GM23338 (cell line): Measurements from ENCODE around the gene MYO1E. TPM values are rescaled to one million over a fixed set of nuclear protein-coding genes. Genes with fewer than 3 reads are reported as not detected.

ENCODE experiments used
- ATAC-seq: fragments of 200-7000 bp; cut with Tn5 transposase; 3 replicates; pipeline ENCODE4 v1.9.1; 2020
- DNase-seq: peaks from one replicate; pipeline ENCODE4 v3.0.0-alpha.2; 2015; ENCODE audit warnings: low spot score
- H2AFZ ChIP-seq: fragments of 200-600 bp; sonication (generic); 2 replicates; pipeline ENCODE4 v1.8.0; 2016; ENCODE audit warnings: antibody characterized with exemption, mild to moderate bottlenecking, moderate library complexity
- H3F3A ChIP-seq: fragments of 200-600 bp; sonication (generic); replicated peaks from 2 replicates; pipeline ENCODE4 v1.8.0; 2017; ENCODE audit warnings: antibody characterized with exemption, mixed run types, low read depth
- H3K27ac ChIP-seq: fragments of 200-600 bp; sonication (generic); 2 replicates; pipeline ENCODE4 v1.6.1; 2016; ENCODE audit warnings: low read depth
- H3K27me3 ChIP-seq: fragments of 200-600 bp; sonication (generic); 2 replicates; pipeline ENCODE4 v1.8.0; 2016; ENCODE audit warnings: mild to moderate bottlenecking, mixed run types, moderate library complexity; ENCODE audit not compliant: insufficient read depth
- H3K36me3 ChIP-seq: fragments of 200-600 bp; sonication (generic); 2 replicates; pipeline ENCODE4 v1.8.0; 2016; ENCODE audit warnings: mild to moderate bottlenecking; ENCODE audit not compliant: insufficient read depth
- H3K4me1 ChIP-seq: fragments of 200-600 bp; sonication (generic); 2 replicates; pipeline ENCODE4 v1.8.0; 2016; ENCODE audit warnings: mild to moderate bottlenecking, moderate library complexity; ENCODE audit not compliant: insufficient read depth
- H3K4me2 ChIP-seq: fragments of 200-600 bp; sonication (generic); 2 replicates; pipeline ENCODE4 v1.7.1; 2017; ENCODE audit warnings: mixed run types
- H3K4me3 ChIP-seq: fragments of 200-600 bp; sonication (generic); 2 replicates; pipeline ENCODE4 v1.6.1; 2016; ENCODE audit warnings: mixed run types
- H3K79me2 ChIP-seq: fragments of 200-600 bp; sonication (generic); replicated peaks from 2 replicates; pipeline ENCODE4 v1.8.0; 2017; ENCODE audit warnings: mild to moderate bottlenecking; ENCODE audit not compliant: insufficient read depth
- H3K9me2 ChIP-seq: fragments of 200-600 bp; sonication (generic); 2 replicates; pipeline ENCODE4 v1.8.0; 2017; ENCODE audit not compliant: insufficient read depth
- H4K20me1 ChIP-seq: fragments of 200-600 bp; sonication (generic); replicated peaks from 2 replicates; pipeline ENCODE4 v1.8.0; 2017; ENCODE audit warnings: mild to moderate bottlenecking; ENCODE audit not compliant: insufficient read depth
- H3K27ac Mint-ChIP-seq: 2 replicates; pipeline ENCODE4 v1.8.0; 2020; ENCODE audit warnings: inconsistent platforms, mild to moderate bottlenecking, moderate library complexity, mixed read lengths
- H3K27me3 Mint-ChIP-seq: 3 replicates; pipeline ENCODE4 v1.8.0; 2022; ENCODE audit warnings: low read depth, mild to moderate bottlenecking, moderate library complexity, mixed read lengths, inconsistent platforms; ENCODE audit not compliant: insufficient read depth, poor library complexity
- H3K36me3 Mint-ChIP-seq: 3 replicates; pipeline ENCODE4 v1.8.0; 2021; ENCODE audit warnings: low read depth, mild to moderate bottlenecking, inconsistent platforms, moderate library complexity, mixed read lengths
- H3K4me1 Mint-ChIP-seq: 3 replicates; pipeline ENCODE4 v1.8.0; 2020; ENCODE audit warnings: mild to moderate bottlenecking, inconsistent platforms, mixed read lengths
- H3K4me3 Mint-ChIP-seq: 3 replicates; pipeline ENCODE4 v1.8.0; 2021; ENCODE audit warnings: moderate library complexity, mild to moderate bottlenecking, inconsistent platforms, mixed read lengths
- H3K9me3 Mint-ChIP-seq: 3 replicates; pipeline ENCODE4 v1.8.0; 2020; ENCODE audit warnings: moderate library complexity, mild to moderate bottlenecking, inconsistent platforms, mixed read lengths
- CREB1 ChIP-seq: fragments of 250-450 bp; sonication (Bioruptor Pico); IDR thresholded peaks from 2 replicates; pipeline ENCODE4 v1.5.0; 2020; ENCODE audit warnings: low read depth, mild to moderate bottlenecking, moderate library complexity
- CTCF ChIP-seq, 2 experiments: fragments of 200-600 bp in 1 of 2; sonication (generic) in 1 of 2; conservative IDR thresholded peaks; 2 replicates each; pipeline versions ENCODE4 v1.5.1 to v1.6.1; 2016 to 2017; ENCODE audit warnings: antibody characterized with exemption in 2 of 2, low read depth in 2 of 2, mild to moderate bottlenecking in 2 of 2, moderate library complexity in 1 of 2
- EZH2 ChIP-seq: fragments of 200-600 bp; sonication (generic); IDR thresholded peaks from one replicate; pipeline ENCODE4 v1.8.0; 2017; ENCODE audit warnings: antibody characterized with exemption, mild to moderate bottlenecking, low read depth; ENCODE audit not compliant: unreplicated experiment
- EZH2phosphoT487 ChIP-seq: fragments of 200-600 bp; sonication (generic); IDR thresholded peaks from one replicate; pipeline ENCODE4 v1.8.1; 2018; ENCODE audit warnings: antibody characterized with exemption; ENCODE audit not compliant: unreplicated experiment
- JUNB ChIP-seq: IDR thresholded peaks from one replicate; pipeline ENCODE4 v1.6.1; 2016; ENCODE audit warnings: antibody characterized with exemption; ENCODE audit not compliant: unreplicated experiment
- POLR2AphosphoS5 ChIP-seq: IDR thresholded peaks from 2 replicates; pipeline ENCODE4 v1.6.1; 2016; ENCODE audit warnings: antibody characterized with exemption, low read depth
- STAT1 ChIP-seq: IDR thresholded peaks from one replicate; pipeline ENCODE4 v1.6.1; 2016; ENCODE audit warnings: antibody characterized with exemption; ENCODE audit not compliant: unreplicated experiment
- ZNF114 ChIP-seq: fragments of 250-450 bp; sonication (Bioruptor Pico); IDR thresholded peaks from 2 replicates; pipeline ENCODE4 v1.5.0; 2020; ENCODE audit warnings: mild to moderate bottlenecking, moderate library complexity
- ZNF331 ChIP-seq: fragments of 250-450 bp; sonication (Bioruptor Pico); IDR thresholded peaks from 2 replicates; pipeline ENCODE4 v1.5.0; 2020; ENCODE audit warnings: low read depth, mild to moderate bottlenecking, moderate library complexity
- ZNF462 ChIP-seq: fragments of 250-450 bp; sonication (Bioruptor Pico); IDR thresholded peaks from 2 replicates; pipeline ENCODE4 v1.5.0; 2020; ENCODE audit warnings: mild to moderate bottlenecking, moderate library complexity
- polyA plus RNA-seq: library from polyadenylated mRNA; unstranded; fragments of >200 nt; fragmentation: Nextera tagmentation; extraction: Ambion mirVana; gene quantifications from 2 replicates; pipeline ENCODE4 v1.2.1, GENCODE V29; 2016
- total RNA-seq: library from RNA; depleted of rRNA; stranded (reverse); fragments of >200 nt; shearing (Covaris generic); gene quantifications from 2 replicates; pipeline ENCODE4 v1.2.3, GENCODE V29; 2014

MYO1E gene
- total and polyA plus RNA-seq, 2 experiments from 2014 or later, result 68.3 to 131 TPM

- Histone ChIP-seq H3K9me2 (no peaks in the 10 kb centered on the region), H3K27ac (peak overlapping the region; percentile 23; the same call in 1 of the 2 replicates), H3K79me2 (peaks cover 79% of the 10 kb centered on the region), H2AFZ (no peak overlapping the region), H3K4me3 (no peak overlapping the region), H4K20me1 (peaks cover 3% of the 10 kb centered on the region; the same call in 1 of the 2 replicates), H3K4me2 (peak overlapping the region; percentile 6; the same call in 1 of the 2 replicates), H3K36me3 (no peaks in the 10 kb centered on the region), H3K4me1 (peaks cover 60% of the 10 kb centered on the region), H3F3A (0 out of 2 replicates have a peak, but pooled peaks cover 4% of the 10 kb centered on the region), H3K27me3 (no peaks in the 10 kb centered on the region)
- Mint-ChIP-seq H3K27ac (peak overlapping the region; percentile 7; the same call in 1 of the 2 replicates), H3K36me3 (no peaks in the 10 kb centered on the region), H3K27me3 (peaks cover 12% of the 10 kb centered on the region), H3K4me1 (peaks cover 77% of the 10 kb centered on the region), H3K9me3 (no peaks in the 10 kb centered on the region), H3K4me3 (no peak overlapping the region)
- ATAC-seq (no peak), DNase-seq (no peak)
- TF ChIP-seq ZNF331 (CRISPR knock-in tag) (no peak), EZH2 (no peak), POLR2AphosphoS5 (no peak), CTCF (conservative IDR thresholded peaks at IDR 0.05; ENCODE audit: low read depth in 2 of 2) (no peak)
Measured at GRCh38 chr15:59350421-59350732, 22.3 kb downstream of the MYO1E start.

- peak overlapping the region; percentile 23; the same call in 1 of the 2 replicates for H3K27ac ChIP-seq
- no peak for TF ChIP-seq ZNF462
- no peak for TF ChIP-seq ZNF331 (CRISPR knock-in tag)
- TF ChIP-seq STAT1, result no peak
- TF ChIP-seq EZH2phosphoT487, result no peak
- TF ChIP-seq CTCF (conservative IDR thresholded peaks at IDR 0.05; ENCODE audit: low read depth in 2 of 2), result no peak
- TF ChIP-seq JUNB, result no peak
- no peak for TF ChIP-seq CREB1 (CRISPR knock-in tag)
- TF ChIP-seq ZNF114 (CRISPR knock-in tag), result no peak
Measured at GRCh38 chr15:59349680-59350420, 22.8 kb downstream of the MYO1E start.

More at GRCh38 chr15:59349680-59350420, 22.8 kb downstream of the MYO1E start:
- DNase-seq (peak; percentile 35), ATAC-seq (peak; percentile 7)
- no peaks in the 10 kb centered on the region for H3K27me3 ChIP-seq
- H3K9me2 ChIP-seq, result no peaks in the 10 kb centered on the region
- H3F3A ChIP-seq, result 0 out of 2 replicates have a peak, but pooled peaks cover 2% of the 10 kb centered on the region
- H3K79me2 ChIP-seq, result peaks cover 84% of the 10 kb centered on the region
- H4K20me1 ChIP-seq, result peaks cover 3% of the 10 kb centered on the region; the same call in 1 of the 2 replicates
- Mint-ChIP-seq H3K27ac (peak overlapping the region; percentile 7; the same call in 1 of the 2 replicates), H3K4me1 (peaks cover 74% of the 10 kb centered on the region), H3K36me3 (no peaks in the 10 kb centered on the region; the same call in 2 of the 3 replicates), H3K27me3 (peaks cover 9% of the 10 kb centered on the region), H3K9me3 (no peaks in the 10 kb centered on the region), H3K4me3 (no peak overlapping the region)
- peaks cover 59% of the 10 kb centered on the region for H3K4me1 ChIP-seq
- H2AFZ ChIP-seq, result no peak overlapping the region
- peak overlapping the region; percentile 6; the same call in 1 of the 2 replicates for H3K4me2 ChIP-seq
- no peak overlapping the region for H3K4me3 ChIP-seq
- no peaks in the 10 kb centered on the region for H3K36me3 ChIP-seq
